ENCODE results near the gene LIME1.

Gene LIME1

GRCh38 chr20:63750807-63751470, 14.5 kb downstream of the LIME1 start:
- DNase-seq (ENCODE audit: low read depth): no peak

- DNase-seq (ENCODE audit: low read depth): no peak
Observed at GRCh38 chr20:63751471-63752271, 15.2 kb downstream of the LIME1 start.

GRCh38 chr20:63752411-63753101, 16.1 kb downstream of the LIME1 start:
- DNase-seq (ENCODE audit: low read depth): no peak

GRCh38 chr20:63753381-63753780, 16.9 kb downstream of the LIME1 start:
- no peak for DNase-seq (ENCODE audit: low read depth)

- no peak for DNase-seq (ENCODE audit: low read depth)
Observed at GRCh38 chr20:63754008-63754407, 17.5 kb downstream of the LIME1 start.

- DNase-seq (ENCODE audit: low read depth): no peak
Observed at GRCh38 chr20:63755933-63756647, 19.6 kb downstream of the LIME1 start.

- DNase-seq (ENCODE audit: low read depth): no peak
Observed at GRCh38 chr20:63756648-63756991, 20.2 kb downstream of the LIME1 start.

GRCh38 chr20:63758152-63758551, 21.7 kb downstream of the LIME1 start:
- DNase-seq (ENCODE audit: low read depth): no peak

DNA sequence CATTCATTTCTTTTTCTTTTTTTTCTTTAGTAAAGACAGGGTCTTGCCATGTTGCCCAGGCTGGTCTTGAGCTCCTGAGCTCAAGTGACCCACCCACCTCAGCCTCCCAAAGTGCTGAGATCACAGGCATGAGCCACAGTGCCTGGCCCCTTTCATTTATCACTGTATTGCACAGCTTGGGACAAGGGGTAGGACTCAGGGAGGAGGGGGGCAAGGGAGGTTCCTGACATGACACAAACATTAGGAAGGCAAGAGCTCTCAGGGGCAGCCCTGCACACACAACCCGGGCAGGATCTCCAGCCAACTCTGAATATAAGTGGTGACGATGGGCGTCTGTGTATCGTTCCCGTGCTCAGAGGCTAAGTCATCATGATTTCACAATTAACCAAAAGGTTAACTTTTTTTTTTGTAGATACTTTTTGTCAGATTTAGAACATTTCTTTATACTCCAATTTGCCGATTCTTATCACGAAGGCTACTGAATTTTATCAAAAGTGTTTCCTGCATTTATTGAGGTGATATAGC, 23.0 kb downstream of the LIME1 start:
- no peak for DNase-seq (ENCODE audit: low read depth)

- no peak for DNase-seq (ENCODE audit: low read depth)
Observed at GRCh38 chr20:63765082-63765873, 28.8 kb downstream of the LIME1 start.

- DNase-seq (ENCODE audit: low read depth): no peak
Observed at GRCh38 chr20:63765902-63766301, 29.4 kb downstream of the LIME1 start.

- no peak for DNase-seq (ENCODE audit: low read depth)
Observed at GRCh38 chr20:63766695-63767426, 30.4 kb downstream of the LIME1 start.

DNA sequence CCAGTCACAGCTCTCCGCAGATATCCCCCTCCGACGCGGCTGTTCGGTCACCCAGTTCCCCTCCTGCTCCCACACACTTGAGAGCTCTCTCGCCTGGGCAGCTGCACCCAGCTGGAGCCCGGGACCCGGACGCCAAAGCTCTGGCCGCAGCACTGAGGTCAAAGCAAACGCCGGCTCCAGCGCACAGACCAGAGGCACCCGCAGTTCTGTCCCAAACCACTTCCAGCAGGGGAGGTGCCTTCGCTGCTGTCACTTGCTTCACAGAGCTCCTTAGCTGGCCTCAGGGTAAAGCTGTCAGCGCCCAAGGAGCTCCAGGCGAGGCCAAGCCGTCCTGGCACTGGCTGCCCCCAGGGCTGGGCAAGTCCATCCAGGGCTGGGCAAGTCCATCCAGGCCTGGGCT, 31.0 kb downstream of the LIME1 start:
- DNase-seq (ENCODE audit: low read depth): no peak

GRCh38 chr20:63767886-63768285, 31.4 kb downstream of the LIME1 start:
- no peak for DNase-seq (ENCODE audit: low read depth)

- no peak for DNase-seq (ENCODE audit: low read depth)
Observed at GRCh38 chr20:63768591-63769515, 32.4 kb downstream of the LIME1 start.

- no peak for DNase-seq (ENCODE audit: low read depth)
Observed at GRCh38 chr20:63769891-63770474, 33.5 kb downstream of the LIME1 start.

GRCh38 chr20:63771046-63771707, 34.7 kb downstream of the LIME1 start:
- no peak for DNase-seq (ENCODE audit: low read depth)

- peak; percentile 42 for DNase-seq (ENCODE audit: low read depth)
Observed at GRCh38 chr20:63772781-63773518, 36.5 kb downstream of the LIME1 start.
